ENCODE measurements around the gene TANC1.

DNA sequence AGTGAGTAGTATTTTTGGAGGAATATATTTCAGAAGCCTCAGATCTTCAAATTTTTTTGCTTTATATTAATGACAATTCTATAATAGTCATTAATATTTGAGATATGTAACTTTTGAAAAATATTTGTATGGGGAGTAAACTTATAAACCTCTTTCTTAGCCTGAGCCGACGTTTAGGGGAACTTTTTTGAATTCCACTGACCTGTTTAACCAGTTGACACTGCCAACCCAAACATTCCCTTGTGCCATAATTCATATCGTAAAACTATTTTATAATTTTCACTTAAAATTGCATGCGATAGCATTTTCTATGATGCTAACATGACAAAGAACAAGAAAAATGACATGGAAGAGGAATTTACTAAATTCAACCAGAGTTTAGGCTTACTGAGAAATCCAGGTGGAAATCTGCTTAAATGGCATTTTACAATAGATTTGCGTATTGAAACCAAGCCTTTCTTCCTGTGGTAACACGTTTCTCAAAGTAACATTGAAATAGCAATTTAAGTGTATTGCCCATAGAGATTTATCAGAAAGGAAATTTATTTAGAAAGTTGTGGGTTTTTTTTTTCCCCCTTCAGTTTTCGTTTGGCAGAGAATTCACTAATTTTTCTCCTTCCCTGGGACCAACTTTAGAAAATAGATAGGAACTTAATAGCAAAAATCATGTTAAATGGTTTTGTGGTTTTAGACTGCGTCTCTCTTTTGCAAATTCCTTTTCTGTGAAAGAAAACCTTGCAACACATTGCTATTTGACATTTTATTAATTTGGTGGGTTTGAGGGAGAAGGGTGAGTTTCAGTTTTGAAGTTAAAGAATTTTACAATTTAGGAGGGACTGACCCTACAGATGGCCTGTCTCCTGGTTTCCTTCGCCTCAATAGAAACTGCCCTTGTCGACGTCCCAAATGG, 77.4 kb downstream of the TANC1 start:
- no peak for TF ChIP-seq EZH2phosphoT487 (IDR thresholded peaks at IDR 0.05; ENCODE audit: insufficient read depth, low read depth)
- TF ChIP-seq EZH2 (IDR thresholded peaks at IDR 0.05; ENCODE audit: insufficient read depth, poor library complexity, severe bottlenecking): no peak

Data from GM23248 (cell line).